HUES64 (cell line): ENCODE results near the gene LIME1.

ENCODE experiments used
- H3K27ac ChIP-seq: 2 replicates; pipeline ENCODE4 v1.7.0; 2013; ENCODE audit warnings: low read depth, low read length, inconsistent platforms
- H3K27me3 ChIP-seq: 2 replicates; pipeline ENCODE4 v1.6.1; 2013; ENCODE audit warnings: mild to moderate bottlenecking, low read length; ENCODE audit not compliant: insufficient read depth
- H3K36me3 ChIP-seq: 2 replicates; pipeline ENCODE4 v1.6.1; 2013; ENCODE audit warnings: mild to moderate bottlenecking, low read length; ENCODE audit not compliant: insufficient read depth
- H3K4me1 ChIP-seq: 2 replicates; pipeline ENCODE4 v1.6.1; 2013; ENCODE audit warnings: mild to moderate bottlenecking, low read length, moderate library complexity; ENCODE audit not compliant: insufficient read depth
- H3K4me3 ChIP-seq: 2 replicates; pipeline ENCODE4 v1.5.1; 2013; ENCODE audit warnings: mild to moderate bottlenecking, low read length, moderate library complexity
- H3K9ac ChIP-seq: 2 replicates; pipeline ENCODE4 v1.6.1; 2013; ENCODE audit warnings: mild to moderate bottlenecking, low read depth, low read length
- H3K9me3 ChIP-seq: 2 replicates; pipeline ENCODE4 v1.6.1; 2013; ENCODE audit warnings: low read depth, low read length; ENCODE audit not compliant: insufficient read depth
- WGBS: fragments of 150-250, 120-280 bp; methylation state at CpG from one replicate; pipeline ENCODE4 v1.1.7; 2013; ENCODE audit warnings: missing lambda C conversion rate; 5-methylcytosine and 5-hydroxymethylcytosine counted together

The LIME1 gene

GRCh38 chr20:63693083-63693732, 43.3 kb upstream of the LIME1 start:
- Histone ChIP-seq H3K4me3 (no peak overlapping the region), H3K9ac (no peak overlapping the region), H3K27me3 (no peaks in the 10 kb centered on the region), H3K27ac (no peak overlapping the region), H3K36me3 (0 out of 2 replicates have a peak, but pooled peaks cover 6% of the 10 kb centered on the region), H3K9me3 (no peaks in the 10 kb centered on the region), H3K4me1 (no peaks in the 10 kb centered on the region; the same call in 1 of the 2 replicates)
- WGBS: 93% methylated on average over 9 of the region's 10 CpGs

- peaks cover 1% of the 10 kb centered on the region for H3K4me1 ChIP-seq
Measured at GRCh38 chr20:63693733-63694583, 42.5 kb upstream of the LIME1 start.

GRCh38 chr20:63694584-63695423, 41.7 kb upstream of the LIME1 start:
- 94% methylated on average over 37 of the region's 37 CpGs for WGBS
- no peak overlapping the region for H3K9ac ChIP-seq
- H3K4me1 ChIP-seq: peaks cover 8% of the 10 kb centered on the region
- H3K36me3 ChIP-seq: 0 out of 2 replicates have a peak, but pooled peaks cover 6% of the 10 kb centered on the region
- no peaks in the 10 kb centered on the region for H3K9me3 ChIP-seq
- no peaks in the 10 kb centered on the region for H3K27me3 ChIP-seq
- H3K4me3 ChIP-seq: no peak overlapping the region
- no peak overlapping the region for H3K27ac ChIP-seq

More at GRCh38 chr20:63693733-63694583, 42.5 kb upstream of the LIME1 start:
- no peak overlapping the region for H3K27ac ChIP-seq
- WGBS: 93% methylated on average over 21 of the region's 21 CpGs
- no peak overlapping the region for H3K4me3 ChIP-seq
- no peaks in the 10 kb centered on the region for H3K9me3 ChIP-seq
- no peak overlapping the region for H3K9ac ChIP-seq
- no peaks in the 10 kb centered on the region for H3K27me3 ChIP-seq
- H3K36me3 ChIP-seq: 0 out of 2 replicates have a peak, but pooled peaks cover 6% of the 10 kb centered on the region

GRCh38 chr20:63695424-63696305, 40.8 kb upstream of the LIME1 start:
- H3K4me1 ChIP-seq: peaks cover 8% of the 10 kb centered on the region
- H3K9ac ChIP-seq: no peak overlapping the region
- H3K27ac ChIP-seq: no peak overlapping the region; the same call in 1 of the 2 replicates
- no peaks in the 10 kb centered on the region for H3K27me3 ChIP-seq
- 0 out of 2 replicates have a peak, but pooled peaks cover 6% of the 10 kb centered on the region for H3K36me3 ChIP-seq
- no peak overlapping the region for H3K4me3 ChIP-seq
- H3K9me3 ChIP-seq: no peaks in the 10 kb centered on the region
- WGBS: 90% methylated on average over 25 of the region's 25 CpGs

GRCh38 chr20:63696306-63696627, 40.2 kb upstream of the LIME1 start:
- WGBS: 49% methylated on average over 6 of the region's 6 CpGs
- Histone ChIP-seq H3K4me3 (peak overlapping the region; percentile 36; the same call in 1 of the 2 replicates), H3K9ac (no peak overlapping the region), H3K27me3 (no peaks in the 10 kb centered on the region), H3K27ac (no peak overlapping the region; the same call in 1 of the 2 replicates), H3K9me3 (no peaks in the 10 kb centered on the region), H3K36me3 (0 out of 2 replicates have a peak, but pooled peaks cover 6% of the 10 kb centered on the region), H3K4me1 (peaks cover 8% of the 10 kb centered on the region)

GRCh38 chr20:63696628-63697356, 39.7 kb upstream of the LIME1 start, which contains the start of gene TNFRSF6B:
TNFRSF6B (plus strand) TSS chr20:63696652; CDS start chr20:63696768, 116 bp downstream.
- no peaks in the 10 kb centered on the region for H3K27me3 ChIP-seq
- H3K36me3 ChIP-seq: 0 out of 2 replicates have a peak, but pooled peaks cover 6% of the 10 kb centered on the region
- H3K9me3 ChIP-seq: no peaks in the 10 kb centered on the region
- 70% methylated on average over 52 of the region's 52 CpGs for WGBS
- peak within 1 kb of the TSS; percentile 38 for H3K9ac ChIP-seq
- peak within 1 kb of the TSS; percentile 25; the same call in 1 of the 2 replicates for H3K27ac ChIP-seq
- peak within 1 kb of the TSS; percentile 36 for H3K4me3 ChIP-seq
- peaks cover 8% of the 10 kb centered on the region for H3K4me1 ChIP-seq

GRCh38 chr20:63697357-63697867, 39.1 kb upstream of the LIME1 start:
- Histone ChIP-seq H3K4me1 (peaks cover 8% of the 10 kb centered on the region), H3K36me3 (0 out of 2 replicates have a peak, but pooled peaks cover 6% of the 10 kb centered on the region)
- 87% methylated on average over 7 of the region's 7 CpGs for WGBS

GRCh38 chr20:63697868-63698545, 38.5 kb upstream of the LIME1 start:
- no peaks in the 10 kb centered on the region for H3K27me3 ChIP-seq
- no peak overlapping the region for H3K4me3 ChIP-seq
- H3K9me3 ChIP-seq: no peaks in the 10 kb centered on the region
- H3K36me3 ChIP-seq: 0 out of 2 replicates have a peak, but pooled peaks cover 6% of the 10 kb centered on the region
- 91% methylated on average over 40 of the region's 40 CpGs for WGBS
- H3K4me1 ChIP-seq: peaks cover 8% of the 10 kb centered on the region
- no peak overlapping the region; the same call in 1 of the 2 replicates for H3K9ac ChIP-seq
- H3K27ac ChIP-seq: no peak overlapping the region

More at GRCh38 chr20:63697357-63697867, 39.1 kb upstream of the LIME1 start:
- H3K27me3 ChIP-seq: no peaks in the 10 kb centered on the region
- no peak overlapping the region for H3K27ac ChIP-seq
- no peaks in the 10 kb centered on the region for H3K9me3 ChIP-seq
- H3K9ac ChIP-seq: no peak overlapping the region
- H3K4me3 ChIP-seq: no peak overlapping the region
